GM04504 (cell line): ENCODE measurements around the gene TTC32.

Experiments
- DNase-seq: peaks from one replicate; pipeline ENCODE4 v3.0.0-alpha.2; 2012; ENCODE audit warnings: low read depth

Gene TTC32

GRCh38 chr2:19876751-19877150 lies 25.0 kb downstream of the TTC32 start:
- no peak for DNase-seq

GRCh38 chr2:19875280-19875679 lies 26.5 kb downstream of the TTC32 start:
- no peak for DNase-seq

GRCh38 chr2:19874726-19875125 lies 27.1 kb downstream of the TTC32 start:
- no peak for DNase-seq

GRCh38 chr2:19873014-19873413 lies 28.8 kb downstream of the TTC32 start:
- DNase-seq, result no peak

- DNase-seq, result no peak
Measured at GRCh38 chr2:19872302-19872701, 29.5 kb downstream of the TTC32 start.

GRCh38 chr2:19871836-19872235 lies 29.9 kb downstream of the TTC32 start:
- no peak for DNase-seq

GRCh38 chr2:19870792-19871191 lies 31.0 kb downstream of the TTC32 start:
- DNase-seq, result no peak

GRCh38 chr2:19868701-19869580 lies 32.8 kb downstream of the TTC32 start:
- DNase-seq, result no peak

GRCh38 chr2:19868224-19868623 lies 33.6 kb downstream of the TTC32 start:
- DNase-seq, result no peak

GRCh38 chr2:19866771-19867170 lies 35.0 kb downstream of the TTC32 start:
- DNase-seq, result no peak

- no peak for DNase-seq
Measured at GRCh38 chr2:19865151-19865550, 36.6 kb downstream of the TTC32 start.

GRCh38 chr2:19864381-19864780 lies 37.4 kb downstream of the TTC32 start:
- DNase-seq, result no peak

GRCh38 chr2:19863303-19864041 lies 38.3 kb downstream of the TTC32 start:
- DNase-seq, result peak; percentile 34

- no peak for DNase-seq
Measured at GRCh38 chr2:19861813-19862212, 40.0 kb downstream of the TTC32 start.

- no peak for DNase-seq
Measured at GRCh38 chr2:19860022-19860421, 41.8 kb downstream of the TTC32 start.

- no peak for DNase-seq
Measured at GRCh38 chr2:19859565-19859964, 42.2 kb downstream of the TTC32 start.

GRCh38 chr2:19857806-19858205 lies 44.0 kb downstream of the TTC32 start:
- no peak for DNase-seq

- no peak for DNase-seq
Measured at GRCh38 chr2:19857100-19857499, 44.7 kb downstream of the TTC32 start.

- no peak for DNase-seq
Measured at GRCh38 chr2:19855542-19856431, 46.0 kb downstream of the TTC32 start.

GRCh38 chr2:19854596-19855541 lies 46.9 kb downstream of the TTC32 start:
- DNase-seq, result no peak

- DNase-seq, result no peak
Measured at GRCh38 chr2:19851116-19851695, 50.6 kb downstream of the TTC32 start.
